ENCODE measurements around the gene NAA16.
"Not testable (repeated sequence)": the region's sequence is repeated elsewhere in the genome, so short reads cannot be mapped to it uniquely, and the experiment has no call there.

The NAA16 gene

GRCh38 chr13:41354416-41354815 lies 43.3 kb downstream of the NAA16 start:
- Histone ChIP-seq H3K79me2 (ENCODE audit: control insufficient read depth, low read length) (peaks cover 20% of the 10 kb centered on the region), H3K9me2 (replicated peaks; ENCODE audit: control insufficient read depth, low read length) (no peaks in the 10 kb centered on the region), H3K27ac (ENCODE audit: low read depth, low read length) (no peak overlapping the region), H3K36me3 (ENCODE audit: control insufficient read depth, low read length) (peaks cover 69% of the 10 kb centered on the region), H3K27me3 (ENCODE audit: control insufficient read depth, low read length) (no peaks in the 10 kb centered on the region), H4K20me1 (ENCODE audit: control insufficient read depth, insufficient read depth, low read depth, low read length) (no peaks in the 10 kb centered on the region), H3K4me1 (ENCODE audit: control insufficient read depth, low read length) (peaks cover 10% of the 10 kb centered on the region), H3K4me3 (ENCODE audit: low read length) (no peak overlapping the region), H3K9me3 (ENCODE audit: control insufficient read depth, insufficient read depth, low read length) (no peaks in the 10 kb centered on the region), H3K4me2 (ENCODE audit: low read length) (no peak overlapping the region), H3F3A (ENCODE audit: control insufficient read depth, insufficient read depth) (peaks cover 16% of the 10 kb centered on the region)
- no peak for TF ChIP-seq EZH2phosphoT487 (IDR thresholded peaks at IDR 0.05; ENCODE audit: borderline replicate concordance, low read length)
- TF ChIP-seq, protein P1, sequence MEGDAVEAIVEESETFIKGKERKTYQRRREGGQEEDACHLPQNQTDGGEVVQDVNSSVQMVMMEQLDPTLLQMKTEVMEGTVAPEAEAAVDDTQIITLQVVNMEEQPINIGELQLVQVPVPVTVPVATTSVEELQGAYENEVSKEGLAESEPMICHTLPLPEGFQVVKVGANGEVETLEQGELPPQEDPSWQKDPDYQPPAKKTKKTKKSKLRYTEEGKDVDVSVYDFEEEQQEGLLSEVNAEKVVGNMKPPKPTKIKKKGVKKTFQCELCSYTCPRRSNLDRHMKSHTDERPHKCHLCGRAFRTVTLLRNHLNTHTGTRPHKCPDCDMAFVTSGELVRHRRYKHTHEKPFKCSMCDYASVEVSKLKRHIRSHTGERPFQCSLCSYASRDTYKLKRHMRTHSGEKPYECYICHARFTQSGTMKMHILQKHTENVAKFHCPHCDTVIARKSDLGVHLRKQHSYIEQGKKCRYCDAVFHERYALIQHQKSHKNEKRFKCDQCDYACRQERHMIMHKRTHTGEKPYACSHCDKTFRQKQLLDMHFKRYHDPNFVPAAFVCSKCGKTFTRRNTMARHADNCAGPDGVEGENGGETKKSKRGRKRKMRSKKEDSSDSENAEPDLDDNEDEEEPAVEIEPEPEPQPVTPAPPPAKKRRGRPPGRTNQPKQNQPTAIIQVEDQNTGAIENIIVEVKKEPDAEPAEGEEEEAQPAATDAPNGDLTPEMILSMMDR (IDR thresholded peaks at IDR 0.05; ENCODE audit: low read depth, low read length, poor library complexity, severe bottlenecking), result no peak

DNA sequence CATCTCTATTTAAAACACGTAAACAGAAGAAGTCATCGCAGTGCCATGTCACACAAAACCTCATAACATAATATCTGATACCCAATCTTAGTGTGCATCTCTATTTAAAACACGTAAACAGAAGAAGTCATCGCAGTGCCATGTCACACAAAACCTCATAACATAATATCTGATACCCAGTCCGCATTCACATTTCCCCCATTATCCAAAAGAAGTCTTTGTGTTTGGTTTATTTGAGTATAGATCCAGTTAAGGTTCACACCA lies 45.2 kb downstream of the NAA16 start:
- H3K4me3 ChIP-seq (ENCODE audit: low read length); H3K9me2 ChIP-seq (replicated peaks; ENCODE audit: control insufficient read depth, low read length); H3K9me3 ChIP-seq (ENCODE audit: control insufficient read depth, insufficient read depth, low read length); H3F3A ChIP-seq (ENCODE audit: control insufficient read depth, insufficient read depth); H3K4me2 ChIP-seq (ENCODE audit: low read length); H3K27ac ChIP-seq (ENCODE audit: low read depth, low read length); H3K27me3 ChIP-seq (ENCODE audit: control insufficient read depth, low read length); H4K20me1 ChIP-seq (ENCODE audit: control insufficient read depth, insufficient read depth, low read depth, low read length): not testable (repeated sequence)
- Histone ChIP-seq H3K36me3 (ENCODE audit: control insufficient read depth, low read length) (peaks cover 79% of the 10 kb centered on the region), H3K4me1 (ENCODE audit: control insufficient read depth, low read length) (peaks cover 10% of the 10 kb centered on the region), H3K79me2 (ENCODE audit: control insufficient read depth, low read length) (peaks cover 18% of the 10 kb centered on the region)

DNA sequence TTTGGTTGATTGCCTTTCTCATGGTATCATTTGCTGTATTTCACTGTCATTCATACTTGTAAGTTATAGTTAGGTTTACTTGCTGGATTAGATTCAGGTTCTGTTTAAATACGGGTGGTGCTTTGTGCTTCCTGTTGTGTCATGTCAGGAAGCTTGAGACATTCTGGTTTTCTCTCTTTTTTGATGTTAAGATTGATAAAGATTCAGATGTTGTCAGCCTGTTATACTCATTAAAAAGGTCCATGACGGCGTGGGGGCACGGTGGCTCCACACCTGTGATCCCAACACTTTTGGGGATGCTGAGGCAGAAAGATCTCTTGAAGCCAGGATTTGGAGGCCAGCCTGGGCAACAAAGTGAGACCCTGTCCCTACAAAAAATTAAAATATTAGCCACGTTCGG lies 45.7 kb downstream of the NAA16 start:
- Histone ChIP-seq H3K27ac (ENCODE audit: low read depth, low read length) (no peak overlapping the region), H3K79me2 (ENCODE audit: control insufficient read depth, low read length) (peaks cover 18% of the 10 kb centered on the region), H3K9me2 (replicated peaks; ENCODE audit: control insufficient read depth, low read length) (no peaks in the 10 kb centered on the region), H3K36me3 (ENCODE audit: control insufficient read depth, low read length) (peaks cover 83% of the 10 kb centered on the region), H4K20me1 (ENCODE audit: control insufficient read depth, insufficient read depth, low read depth, low read length) (no peaks in the 10 kb centered on the region), H3K9me3 (ENCODE audit: control insufficient read depth, insufficient read depth, low read length) (no peaks in the 10 kb centered on the region), H3K4me1 (ENCODE audit: control insufficient read depth, low read length) (peaks cover 10% of the 10 kb centered on the region), H3K4me3 (ENCODE audit: low read length) (no peak overlapping the region), H3K27me3 (ENCODE audit: control insufficient read depth, low read length) (no peaks in the 10 kb centered on the region), H3K4me2 (ENCODE audit: low read length) (no peak overlapping the region), H3F3A (ENCODE audit: control insufficient read depth, insufficient read depth) (peaks cover 4% of the 10 kb centered on the region; the same call in 1 of the 2 replicates)
- no peak for TF ChIP-seq EZH2phosphoT487 (IDR thresholded peaks at IDR 0.05; ENCODE audit: borderline replicate concordance, low read length)
- TF ChIP-seq, protein P1 (IDR thresholded peaks at IDR 0.05; ENCODE audit: low read depth, low read length, poor library complexity, severe bottlenecking), result no peak

GRCh38 chr13:41361491-41361890 lies 50.4 kb downstream of the NAA16 start:
- Histone ChIP-seq H3K4me1 (ENCODE audit: control insufficient read depth, low read length) (no peaks in the 10 kb centered on the region), H3K4me2 (ENCODE audit: low read length) (no peak overlapping the region), H3K79me2 (ENCODE audit: control insufficient read depth, low read length) (no peaks in the 10 kb centered on the region), H4K20me1 (ENCODE audit: control insufficient read depth, insufficient read depth, low read depth, low read length) (no peaks in the 10 kb centered on the region), H3K9me2 (replicated peaks; ENCODE audit: control insufficient read depth, low read length) (no peaks in the 10 kb centered on the region), H3K4me3 (ENCODE audit: low read length) (no peak overlapping the region), H3K9me3 (ENCODE audit: control insufficient read depth, insufficient read depth, low read length) (no peaks in the 10 kb centered on the region), H3F3A (ENCODE audit: control insufficient read depth, insufficient read depth) (peaks cover 3% of the 10 kb centered on the region; the same call in 1 of the 2 replicates), H3K27me3 (ENCODE audit: control insufficient read depth, low read length) (no peaks in the 10 kb centered on the region), H3K27ac (ENCODE audit: low read depth, low read length) (no peak overlapping the region), H3K36me3 (ENCODE audit: control insufficient read depth, low read length) (peaks cover 96% of the 10 kb centered on the region)
- TF ChIP-seq, protein P1 (IDR thresholded peaks at IDR 0.05; ENCODE audit: low read depth, low read length, poor library complexity, severe bottlenecking), result no peak
- no peak for TF ChIP-seq EZH2phosphoT487 (IDR thresholded peaks at IDR 0.05; ENCODE audit: borderline replicate concordance, low read length)
